Psoas muscle (tissue), 8 donors: ENCODE measurements around the gene LRP2BP. TPM values are rescaled to one million over a fixed set of nuclear protein-coding genes. Genes with fewer than 3 reads are reported as not detected.

Experiments
- ATAC-seq, 4 donors: fragments of 200-7000 bp; cut with Tn5 transposase; one replicate each; pipeline ENCODE4 v1.9.1; 2020; ENCODE audit warnings: moderate library complexity in 3 of 4, mild to moderate bottlenecking in 2 of 4
- DNase-seq, 2 donors: peaks; one replicate each; pipeline ENCODE4 v3.0.0-alpha.2; 2020
- H3K27ac ChIP-seq: fragments of 200-600 bp; one replicate; pipeline ENCODE4 v1.8.0; 2022
- H3K27me3 ChIP-seq, 3 donors: fragments of 200-600 bp in 1 of 3; one replicate each; pipeline versions ENCODE4 v1.6.1 to v1.8.0; 2013 to 2022; ENCODE audit warnings: low read length in 2 of 3, mild to moderate bottlenecking in 2 of 3, moderate library complexity in 1 of 3; ENCODE audit not compliant: insufficient read depth in 3 of 3
- H3K36me3 ChIP-seq, 2 donors: fragments of 200-600 bp in 1 of 2; one replicate each; pipeline versions ENCODE4 v1.6.1 to v1.8.0; 2013 to 2022; ENCODE audit warnings: low read depth in 1 of 2, mild to moderate bottlenecking in 1 of 2, moderate library complexity in 1 of 2; ENCODE audit not compliant: insufficient read depth in 1 of 2
- H3K4me1 ChIP-seq: fragments of 200-600 bp; one replicate; pipeline ENCODE4 v1.8.0; 2022
- H3K4me3 ChIP-seq: fragments of 200-600 bp; one replicate; pipeline ENCODE4 v1.8.0; 2022; ENCODE audit warnings: mild to moderate bottlenecking
- H3K9me3 ChIP-seq: fragments of 200-600 bp; one replicate; pipeline ENCODE4 v1.8.0; 2022
- CTCF ChIP-seq: fragments of 200-600 bp; IDR thresholded peaks from one replicate; pipeline ENCODE4 v1.8.0; 2022; ENCODE audit warnings: antibody characterized with exemption
- WGBS, 3 donors: extraction: QIAGEN DNeasy Blood & Tissue Kit; methylation state at CpG; one replicate each; pipeline versions ENCODE4 v1.1.6 to v1.1.7; 2013; 5-methylcytosine and 5-hydroxymethylcytosine counted together
- intact Hi-C, 2 donors: fragments of 100-400 bp; cut with DNase I; formaldehyde crosslinking; loops; one replicate each; pipeline versions ENCODE4 v1.11.0 to v1.14.2; 2022
- polyA plus RNA-seq, 3 donors: library from polyadenylated mRNA; stranded (reverse); fragments of 200-250 nt; gene quantifications; one replicate each; pipeline ENCODE4 v1.2.3, GENCODE V29; 2013
- total RNA-seq, 4 donors: library from RNA; stranded (reverse); fragmentation: NEBNext Ultra II Directional in 2 of 4; extraction: Animal tissue kit (Norgen Biotek cat#: 25700) in 2 of 4; gene quantifications; one replicate each; pipeline versions ENCODE4 v1.2.1 to v1.2.4, GENCODE V29; 2021 to 2023
- donor health status: healthy with polysubstance abuse.
- donor health status: DM: no; HTN: no; CAD: no; lungs with moderate emphysema.
- donor health status: Bipolar disorder and iron deficiency.
- donor health status: healthy.
- donor health status: DM: yes; HTN: yes; CAD: no.
- donor health status: DM: no; HTN: no; CAD: no.
- donor health status: DM: no; HTN: no; CAD: no.
- donor health status: DM: yes; HTN: yes; CAD: no.

The LRP2BP gene
- total and polyA plus RNA-seq, 7 donors: 0.48 to 3.0 (median 0.93) TPM

GRCh38 chr4:185381288-185382196, 14.2 kb downstream of the LRP2BP start:
- H3K4me1 ChIP-seq: no peaks in the 10 kb centered on the region
- no peak for TF ChIP-seq CTCF
- H3K27me3 ChIP-seq: no peaks in the 10 kb centered on the region
- no peak overlapping the region for H3K4me3 ChIP-seq
- no peaks in the 10 kb centered on the region for H3K9me3 ChIP-seq
- intact Hi-C loops: no loop called here
- no peak overlapping the region for H3K27ac ChIP-seq
- no peaks in the 10 kb centered on the region for H3K36me3 ChIP-seq
- WGBS, 3 donors: 53 to 62% (median 59%) methylated on average over 4 of the region's 4 CpGs
- DNase-seq (no peak), ATAC-seq (no peak)

GRCh38 chr4:185380320-185380719, 15.4 kb downstream of the LRP2BP start:
- Histone ChIP-seq H3K27me3 (no peaks in the 10 kb centered on the region), H3K4me3 (no peak overlapping the region), H3K4me1 (no peaks in the 10 kb centered on the region), H3K36me3 (no peaks in the 10 kb centered on the region), H3K27ac (no peak overlapping the region), H3K9me3 (no peaks in the 10 kb centered on the region)
- WGBS, 3 donors: 83 to 85% (median 85%) methylated on average over 1 of the region's 1 CpG
- no peak for ATAC-seq
- no peak for TF ChIP-seq CTCF
- intact Hi-C loops: no loop called here
- no peak for DNase-seq

- intact Hi-C loops: no loop called here
- ATAC-seq: no peak
- H3K27me3 ChIP-seq: no peaks in the 10 kb centered on the region
- no peaks in the 10 kb centered on the region for H3K4me1 ChIP-seq
- WGBS, 3 donors: 95% methylated on average over 13 of the region's 13 CpGs
- TF ChIP-seq CTCF: no peak
- no peaks in the 10 kb centered on the region for H3K36me3 ChIP-seq
- no peak overlapping the region for H3K4me3 ChIP-seq
- H3K27ac ChIP-seq: no peak overlapping the region
- no peaks in the 10 kb centered on the region for H3K9me3 ChIP-seq
- DNase-seq: no peak
These were observed 16.1 kb downstream of the LRP2BP start for GRCh38 chr4:185379326-185380295.

GRCh38 chr4:185378264-185378663, 17.5 kb downstream of the LRP2BP start:
- WGBS, 3 donors: 88 to 98% (median 90%) methylated on average over 6 of the region's 6 CpGs
- no peak for DNase-seq
- no peaks in the 10 kb centered on the region for H3K27me3 ChIP-seq
- H3K9me3 ChIP-seq: no peaks in the 10 kb centered on the region
- intact Hi-C loops: no loop called here
- H3K27ac ChIP-seq: no peak overlapping the region
- H3K4me1 ChIP-seq: no peaks in the 10 kb centered on the region
- ATAC-seq: no peak
- no peak overlapping the region for H3K4me3 ChIP-seq
- peaks cover 0 to 4% of the 10 kb centered on the region in 2 donors for H3K36me3 ChIP-seq
- no peak for TF ChIP-seq CTCF
